Measurements from ENCODE around the gene SEC24A.

The SEC24A gene

GRCh38 chr5:134769206-134769605 lies 120.6 kb downstream of the SEC24A start:
- in situ Hi-C loops (cut with MboI; ENCODE audit: low sequenced_read_pairs, unreplicated experiment), result no loop called here
- no peak for DNase-seq (ENCODE audit: low spot score)
- no peak for TF ChIP-seq CTCF (IDR thresholded peaks at IDR 0.05; ENCODE audit: borderline replicate concordance, control extremely low read depth, extremely low read depth, insufficient read depth, missing control alignments)

GRCh38 chr5:134772461-134773125 lies 124.0 kb downstream of the SEC24A start:
- in situ Hi-C loops (cut with MboI; ENCODE audit: low sequenced_read_pairs, unreplicated experiment), result no loop called here
- DNase-seq (ENCODE audit: low spot score), result no peak

GRCh38 chr5:134777366-134777765 lies 128.8 kb downstream of the SEC24A start:
- in situ Hi-C loops (cut with MboI; ENCODE audit: low sequenced_read_pairs, unreplicated experiment), result no loop called here
- no peak for TF ChIP-seq CTCF (IDR thresholded peaks at IDR 0.05; ENCODE audit: borderline replicate concordance, control extremely low read depth, extremely low read depth, insufficient read depth, missing control alignments)

More at GRCh38 chr5:134772461-134773125, 124.0 kb downstream of the SEC24A start:
- TF ChIP-seq CTCF (IDR thresholded peaks at IDR 0.05; ENCODE audit: borderline replicate concordance, control extremely low read depth, extremely low read depth, insufficient read depth, missing control alignments), result no peak

More at GRCh38 chr5:134777366-134777765, 128.8 kb downstream of the SEC24A start:
- no peak for DNase-seq (ENCODE audit: low spot score)
